Measurements from ENCODE around the gene CYBC1. TPM values are rescaled to one million over a fixed set of nuclear protein-coding genes. Genes with fewer than 3 reads are reported as not detected.

CYBC1 gene
- total and polyA plus RNA-seq, 2 of the 8 experiments (the other 6 are each of a cell fraction or from before 2014, with no cell fraction given): 74.6 to 81.4 TPM

DNA sequence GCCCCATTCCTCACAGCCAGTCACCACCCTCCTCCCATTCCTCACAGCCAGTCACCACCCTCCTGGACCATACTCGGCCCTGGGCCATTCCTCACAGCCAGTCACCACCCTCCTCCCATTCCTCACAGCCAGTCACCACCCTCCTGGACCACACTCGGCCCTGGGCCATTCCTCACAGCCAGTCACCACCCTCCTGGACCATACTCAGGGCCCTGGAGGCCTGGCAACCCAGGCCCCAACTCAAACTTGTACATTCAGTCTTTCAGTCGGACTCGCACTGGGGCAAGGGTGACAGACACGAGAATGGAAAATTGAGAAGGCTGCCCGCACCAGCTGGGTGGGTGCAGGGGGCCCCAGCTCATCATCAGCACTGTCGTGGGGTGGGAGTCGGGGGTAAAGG is 38.6 kb upstream of the CYBC1 start:
- Histone ChIP-seq H2AK5ac (ENCODE audit: low read depth, low read length) (no peak overlapping the region), H2BK5ac (ENCODE audit: low read depth, low read length) (no peak overlapping the region), H3K9me3 (ENCODE audit: insufficient read depth in 2 of 2, low read depth in 1 of 2, low read length in 1 of 2) (no peaks in the 10 kb centered on the region), H3K36me3 (ENCODE audit: control insufficient read depth in 2 of 4, insufficient read depth in 4 of 4, low read length in 3 of 4) (peaks cover 7 to 35% (median 24%) of the 10 kb centered on the region in 4 experiments; a peak in 6 of 8 replicates), H2BK20ac (ENCODE audit: low read length) (no peak overlapping the region), H3K23ac (ENCODE audit: insufficient read length) (no peak overlapping the region), H2BK12ac (ENCODE audit: low read depth, low read length) (no peak overlapping the region), H2BK120ac (replicated peaks; ENCODE audit: low read depth, low read length) (no peak overlapping the region), H3K56ac (replicated peaks; ENCODE audit: insufficient read length, low read depth, low read length) (no peak overlapping the region), H3K18ac (ENCODE audit: extremely low read depth, low read length) (no peak overlapping the region), H4K5ac (ENCODE audit: insufficient read length, low read depth, low read length) (no peak overlapping the region), H2AFZ (ENCODE audit: low read length) (no peak overlapping the region), H3K4ac (replicated peaks; ENCODE audit: insufficient read length, low read depth, low read length) (no peak overlapping the region), H3K4me3 (ENCODE audit: extremely low read depth in 1 of 4, insufficient read depth in 2 of 4, low read depth in 3 of 4, low read length in 4 of 4) (no peak overlapping the region), H3K79me2 (ENCODE audit: control insufficient read depth in 1 of 2, insufficient read depth in 2 of 2, low read length in 2 of 2) (no peaks in the 10 kb centered on the region), H3K27ac (ENCODE audit: low read depth, low read length) (no peak overlapping the region), H4K20me1 (replicated peaks in 1 of 2; ENCODE audit: control insufficient read depth in 1 of 2, insufficient read depth in 2 of 2, low read length in 2 of 2) (peaks cover 0 to 4% of the 10 kb centered on the region in 2 experiments), H3K79me1 (ENCODE audit: low read depth, low read length) (no peaks in the 10 kb centered on the region), H3K4me1 (replicated peaks in 1 of 4; ENCODE audit: control insufficient read depth in 3 of 4, insufficient read depth in 4 of 4, low read length in 3 of 4) (peaks cover 0 to 3% (median 0%) of the 10 kb centered on the region in 4 experiments; a peak in 2 of 7 replicates), H4K8ac (ENCODE audit: extremely low read depth, insufficient read depth, low read length) (no peak overlapping the region), H3K4me2 (ENCODE audit: insufficient read depth in 1 of 2, low read depth in 2 of 2, low read length in 2 of 2) (no peak overlapping the region), H4K91ac (replicated peaks; ENCODE audit: insufficient read length, low read length) (no peak overlapping the region), H3K23me2 (ENCODE audit: low read depth, low read length) (no peaks in the 10 kb centered on the region), H3K14ac (ENCODE audit: insufficient read length) (no peak overlapping the region), H3K27me3 (replicated peaks in 1 of 4; ENCODE audit: control insufficient read depth in 3 of 4, extremely low read depth in 1 of 4, insufficient read depth in 3 of 4, low read length in 3 of 4) (no peaks in the 10 kb centered on the region), H2BK15ac (ENCODE audit: low read length) (no peak overlapping the region), H3K9ac (replicated peaks in 1 of 4; ENCODE audit: extremely low read depth in 1 of 4, low read depth in 3 of 4, low read length in 3 of 4) (no peak overlapping the region)
- ChIA-PET POLR2A (ENCODE audit: partially characterized antibody) (interaction anchor here (0.9 to 1.4 kb wide), 3 partner anchors 11 to 65 kb away, joined by 3 to 7 read pairs (median 4); no protein-coding TSS in a partner anchor), CTCF (ENCODE audit: partially characterized antibody) (interaction anchor here (1.6 kb wide), 1 partner anchor 64 kb away, joined by 7 read pairs; no protein-coding TSS in a partner anchor)
- FAIRE-seq (no peak), DNase-seq (ENCODE audit: low read depth in 1 of 2, low spot score in 2 of 2) (no peak)
- no peak for TF ChIP-seq NRF1 (IDR thresholded peaks at IDR 0.05; ENCODE audit: low read depth, low read length)
- 94% methylated on average over 8 of the region's 8 CpGs; no CpG with 5 or more reads in 1 of the 2 experiments for WGBS, 2 experiments (ENCODE audit: extremely low coverage in 1 of 2, insufficient coverage in 1 of 2, insufficient read length in 1 of 2, insufficient replicate concordance in 2 of 2, low coverage in 1 of 2, low lambda C conversion rate in 2 of 2, missing lambda C conversion rate in 1 of 2)

All from H1 (cell line).